GM21447 (cell line): ENCODE results near the gene TMEM94.
"Not testable (repeated sequence)": the region's sequence is repeated elsewhere in the genome, so short reads cannot be mapped to it uniquely, and the experiment has no call there.

Experiments used
- ATAC-seq: cut with Tn5 transposase; IDR thresholded peaks from one replicate; pipeline ENCODE4 v1.9.1; 2021; ENCODE audit not compliant: unreplicated experiment

The TMEM94 gene

DNA sequence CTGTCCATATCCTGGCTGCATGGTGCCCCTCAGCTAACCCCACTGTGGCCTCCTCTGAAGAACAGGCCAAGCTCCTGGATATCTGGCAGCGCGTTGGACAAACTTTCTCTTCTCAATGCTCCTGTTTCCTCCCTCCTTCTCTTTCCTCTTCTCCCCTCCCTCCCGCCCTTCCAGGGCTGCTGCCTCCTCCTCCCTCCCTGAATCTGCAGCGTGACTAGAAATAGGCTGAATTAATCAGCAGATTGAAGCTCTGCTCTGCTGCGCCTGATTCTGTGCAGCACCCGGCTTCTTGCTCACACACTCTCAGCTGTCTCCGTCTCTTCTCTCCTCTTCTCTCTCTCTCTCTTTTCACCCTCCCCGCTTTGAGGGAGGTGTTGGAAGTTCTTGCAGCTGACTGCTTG is 19.8 kb downstream of the TMEM94 start:
- no peak for ATAC-seq

GRCh38 chr17:75476752-75477489 is 20.5 kb downstream of the TMEM94 start:
- no peak for ATAC-seq

GRCh38 chr17:75477490-75477862 is 21.0 kb downstream of the TMEM94 start:
- ATAC-seq = not testable (repeated sequence)

DNA sequence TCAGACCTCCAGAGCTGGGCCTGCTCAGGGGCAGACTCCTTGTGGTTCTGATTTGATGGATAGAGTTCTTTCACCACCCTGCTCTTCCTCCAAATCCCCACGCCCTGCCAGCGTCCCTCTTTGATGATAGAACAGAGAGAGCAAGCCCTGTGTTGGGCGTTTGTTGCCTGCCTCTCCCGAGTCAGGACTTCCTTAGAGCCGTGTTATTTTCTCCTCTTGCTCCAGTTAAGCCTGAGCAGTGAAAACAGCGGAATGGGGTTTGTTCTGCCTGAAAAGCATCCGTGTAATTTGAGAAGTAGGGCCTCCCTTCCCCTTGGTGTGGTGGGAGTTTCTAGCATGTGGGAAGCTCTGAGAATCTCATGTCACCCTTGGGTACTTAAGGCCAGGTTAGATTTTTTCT is 22.1 kb downstream of the TMEM94 start:
- ATAC-seq = no peak

- ATAC-seq = no peak
These were observed 23.8 kb downstream of the TMEM94 start for GRCh38 chr17:75480281-75480680.

DNA sequence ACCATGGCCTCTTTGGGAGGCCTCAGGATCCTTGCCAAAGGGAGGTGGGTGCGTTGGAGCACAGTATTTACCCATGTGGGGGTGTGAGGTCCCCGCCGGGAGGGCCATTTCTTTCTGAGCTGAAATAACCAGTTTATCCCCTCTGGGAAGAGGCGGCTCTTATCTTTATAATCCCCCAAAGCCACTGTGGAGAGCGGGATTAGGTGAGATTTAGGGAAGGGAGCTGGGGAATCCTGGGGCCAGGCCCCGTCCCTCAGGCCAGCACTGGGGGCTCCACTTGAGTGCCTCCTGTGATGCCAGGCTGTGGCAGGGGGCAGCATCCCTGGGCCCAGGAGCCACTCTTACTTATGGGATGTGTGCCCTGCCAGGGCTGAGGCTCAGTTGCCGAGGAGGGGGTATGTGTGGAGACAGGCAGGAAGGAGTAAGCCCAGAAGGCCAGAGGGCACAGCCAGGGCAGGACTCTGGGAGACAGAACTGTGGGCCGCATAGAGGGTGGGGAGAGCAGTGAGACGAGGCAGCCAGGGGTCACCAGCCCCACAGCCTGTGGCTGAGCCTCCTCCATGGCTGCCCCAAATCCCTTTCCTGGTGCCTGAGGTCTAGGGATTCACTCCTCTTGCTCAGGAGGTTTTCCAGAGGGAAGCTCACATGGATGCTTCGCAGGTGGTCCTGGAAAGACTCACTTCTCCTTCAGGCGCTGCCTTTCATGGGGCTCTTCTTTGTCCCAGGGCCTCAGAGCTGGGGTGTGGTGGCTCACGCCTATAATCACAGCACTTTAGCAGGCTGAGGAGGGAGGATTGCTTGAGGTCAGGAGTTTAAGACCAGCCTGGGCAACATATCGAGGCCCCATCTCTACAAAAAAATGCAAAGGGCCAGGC is 25.0 kb downstream of the TMEM94 start:
- no peak for ATAC-seq

DNA sequence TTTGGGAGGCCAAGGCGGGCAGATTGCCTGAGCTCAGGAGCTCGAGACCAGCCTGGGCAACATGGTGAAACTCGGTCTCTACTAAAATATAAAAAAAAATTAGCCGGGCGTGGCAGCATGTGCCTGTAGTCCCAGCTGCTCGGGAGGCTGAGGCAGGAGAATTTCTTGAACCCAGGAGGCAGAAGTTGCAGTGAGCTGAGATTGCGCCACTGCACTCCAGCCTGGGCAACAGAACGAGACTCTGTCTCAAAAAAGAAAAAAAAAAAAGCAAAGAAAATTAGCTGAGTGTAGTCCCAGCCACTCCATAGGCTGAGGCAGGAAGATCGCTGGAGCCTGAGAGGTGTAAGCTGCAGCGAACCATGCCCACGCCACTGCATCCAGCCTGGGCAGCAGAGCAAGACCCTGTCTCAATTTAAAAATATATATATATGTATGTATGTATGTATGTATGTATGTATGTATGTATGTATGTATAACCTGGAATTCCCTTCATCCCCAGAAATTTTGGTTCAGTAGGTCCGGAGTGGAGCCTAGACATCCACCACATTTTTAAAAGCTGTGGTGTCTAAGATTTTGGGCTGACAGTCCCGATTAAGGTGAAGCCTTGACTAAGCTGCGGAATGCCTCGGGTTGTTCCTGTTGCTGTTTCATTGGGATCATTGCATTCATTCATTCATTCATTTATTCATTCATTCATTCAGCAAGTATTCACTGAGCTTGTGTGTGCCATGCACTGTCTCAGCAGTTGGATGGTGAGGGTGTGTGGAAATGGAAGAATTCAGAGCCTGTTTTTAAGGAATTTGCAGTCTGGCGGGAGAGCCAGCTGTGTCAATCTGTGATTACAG is 25.9 kb downstream of the TMEM94 start:
- no peak for ATAC-seq

- no peak for ATAC-seq
These were observed 29.3 kb downstream of the TMEM94 start for GRCh38 chr17:75485688-75486087.

DNA sequence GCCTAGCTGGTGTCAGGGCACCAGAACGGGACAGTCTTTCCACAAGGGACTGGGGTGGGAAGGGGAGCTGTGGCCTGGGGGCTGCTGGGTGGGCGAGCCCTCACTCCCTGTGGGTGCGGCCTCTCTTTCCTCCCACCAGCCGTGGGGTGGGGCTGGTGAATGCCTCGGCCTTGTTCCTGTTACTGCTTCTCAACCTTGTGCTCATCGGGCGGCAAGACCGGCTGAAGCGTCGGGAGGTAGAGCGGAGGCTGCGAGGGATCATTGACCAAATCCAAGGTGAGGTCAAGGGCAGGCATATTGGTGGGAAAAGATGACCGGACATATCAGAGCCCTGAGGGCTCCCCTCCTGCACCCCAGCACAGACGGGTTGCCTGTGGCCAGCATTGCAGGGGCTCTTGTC is 29.7 kb downstream of the TMEM94 start:
- ATAC-seq = no peak

DNA sequence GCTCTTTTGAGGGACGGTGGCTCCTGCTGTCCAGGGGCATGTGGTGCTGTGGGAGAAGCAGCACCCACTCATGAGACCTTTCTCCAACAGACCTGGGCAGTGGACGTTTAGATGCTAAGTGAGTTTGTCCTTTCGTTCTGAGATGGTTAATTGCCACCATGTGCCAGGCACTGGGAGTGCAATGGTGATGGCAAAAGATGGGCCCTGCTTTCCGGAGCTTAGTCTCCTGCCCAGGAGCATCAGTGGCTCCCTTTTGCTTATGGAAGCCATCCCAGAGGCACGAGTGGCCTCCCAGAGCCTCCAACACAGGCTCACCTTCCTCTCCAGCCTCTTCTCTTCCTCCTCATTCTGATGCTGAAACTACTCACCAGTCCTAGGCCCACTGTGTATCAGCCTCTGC is 30.5 kb downstream of the TMEM94 start:
- no peak for ATAC-seq

DNA sequence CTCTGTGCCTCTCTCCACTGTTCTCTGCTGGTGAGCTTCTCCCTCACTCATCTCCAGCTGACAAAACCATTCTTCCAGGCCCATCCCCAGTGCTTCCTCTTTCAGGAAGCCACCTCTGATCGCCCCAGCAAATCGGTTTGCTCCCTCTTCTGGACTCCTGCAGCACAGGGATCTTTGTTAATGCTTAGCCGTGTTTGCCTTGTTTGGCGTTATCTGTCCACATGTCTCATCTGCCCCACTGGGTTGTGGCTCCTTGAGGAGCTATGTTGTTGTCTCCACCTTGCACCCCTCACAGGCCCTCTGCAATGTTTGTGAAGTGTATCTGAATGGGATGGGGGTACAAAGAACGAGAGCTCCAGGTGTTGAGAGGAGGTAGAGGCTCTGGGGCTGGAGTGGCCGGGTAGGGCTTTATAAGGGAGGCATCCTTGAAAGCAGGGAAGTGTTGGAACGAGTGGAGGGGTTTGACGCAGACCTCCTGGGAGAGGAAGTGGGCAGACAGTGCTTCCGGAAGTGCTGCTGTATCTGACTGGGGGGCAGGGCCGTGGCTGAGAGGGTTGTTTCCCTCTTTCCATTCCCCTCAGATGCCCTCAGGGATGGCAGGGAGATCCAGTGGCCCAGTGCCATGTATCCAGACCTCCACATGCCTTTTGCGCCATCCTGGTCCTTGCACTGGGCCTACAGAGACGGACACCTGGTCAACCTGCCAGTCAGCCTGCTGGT is 31.1 kb downstream of the TMEM94 start:
- ATAC-seq = no peak

DNA sequence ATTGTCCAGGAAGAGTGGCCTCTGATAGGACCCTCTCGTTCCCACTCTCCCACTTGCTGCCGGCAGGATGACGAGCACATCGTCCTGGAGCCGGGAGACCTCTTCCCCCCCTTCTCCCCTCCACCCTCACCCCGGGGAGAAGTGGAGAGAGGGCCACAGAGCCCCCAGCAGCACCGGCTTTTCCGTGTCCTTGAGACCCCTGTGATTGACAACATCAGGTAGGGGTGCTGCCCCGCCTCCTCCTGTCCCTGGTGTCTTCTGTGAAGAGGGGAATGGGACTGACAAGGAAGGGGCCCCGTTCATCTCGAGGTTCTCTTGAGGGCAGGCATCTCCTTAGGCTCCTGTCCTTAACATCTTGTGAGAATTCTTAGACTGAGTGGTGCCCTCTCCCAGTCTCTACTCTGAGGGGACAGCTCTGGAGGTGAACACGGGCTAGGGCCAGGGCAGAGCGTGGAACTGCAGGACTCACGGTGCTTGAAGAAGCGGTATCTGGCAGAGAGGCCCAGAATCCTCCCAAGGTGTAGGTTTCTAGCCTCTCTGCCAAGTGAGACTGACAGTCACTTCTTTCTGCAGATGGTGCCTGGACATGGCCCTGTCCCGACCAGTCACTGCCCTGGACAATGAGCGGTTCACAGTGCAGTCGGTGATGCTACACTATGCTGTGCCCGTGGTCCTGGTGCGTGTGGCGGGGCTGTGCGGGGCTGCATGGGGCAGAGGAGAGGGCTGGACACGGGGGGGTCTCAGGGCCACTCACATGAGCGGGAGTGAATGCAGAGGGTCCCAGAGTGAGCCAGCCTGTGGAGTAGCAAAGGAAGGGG is 32.5 kb downstream of the TMEM94 start:
- no peak for ATAC-seq

- no peak for ATAC-seq
These were observed 33.1 kb downstream of the TMEM94 start for GRCh38 chr17:75489511-75489955.

DNA sequence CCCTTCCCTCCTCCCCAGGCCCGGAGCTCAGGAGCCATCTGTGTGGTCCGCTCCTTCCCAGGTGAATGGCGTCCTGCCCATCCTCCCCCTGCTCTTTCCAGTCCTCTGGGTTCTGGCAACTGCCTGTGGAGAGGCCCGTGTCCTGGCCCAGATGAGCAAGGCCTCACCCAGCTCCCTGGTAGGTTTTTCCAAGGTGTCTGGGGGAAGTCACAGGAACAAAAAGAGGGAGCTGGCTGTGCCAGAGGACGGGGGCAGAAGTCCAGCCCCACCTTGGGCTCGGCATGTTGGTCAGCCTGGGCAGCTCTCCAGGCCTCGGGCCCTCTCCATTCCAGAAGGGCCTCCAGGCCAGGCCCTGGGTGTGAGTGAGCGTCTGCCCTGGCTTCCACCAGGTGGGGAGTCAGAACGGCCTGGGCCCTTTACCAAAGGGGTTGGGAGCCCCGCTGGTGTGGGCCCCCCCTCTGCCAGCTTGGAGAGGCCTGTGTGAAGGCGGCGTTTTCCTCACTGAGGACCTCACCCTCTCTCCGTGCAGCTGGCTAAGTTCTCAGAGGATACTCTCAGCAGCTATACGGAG is 33.8 kb downstream of the TMEM94 start:
- no peak for ATAC-seq

GRCh38 chr17:75490953-75491649 is 34.7 kb downstream of the TMEM94 start:
- ATAC-seq = no peak

DNA sequence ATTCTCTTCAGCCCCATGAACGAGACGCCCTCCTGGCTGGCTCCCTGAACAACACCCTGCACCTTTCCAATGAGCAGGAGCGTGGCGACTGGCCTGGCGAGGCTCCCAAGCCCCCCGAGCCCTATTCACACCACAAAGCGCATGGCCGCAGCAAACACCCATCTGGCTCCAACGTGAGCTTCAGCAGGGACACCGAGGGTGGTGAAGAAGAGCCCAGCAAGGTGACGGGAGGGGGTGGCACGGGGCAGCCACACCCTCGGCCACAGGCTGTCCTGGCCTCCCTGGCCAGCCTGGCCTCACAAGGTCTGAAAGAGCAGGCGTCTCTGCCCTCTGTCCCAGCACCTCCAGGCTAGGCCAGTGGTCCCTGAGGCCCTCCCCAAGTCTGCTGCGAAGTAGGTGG is 35.2 kb downstream of the TMEM94 start:
- no peak for ATAC-seq

DNA sequence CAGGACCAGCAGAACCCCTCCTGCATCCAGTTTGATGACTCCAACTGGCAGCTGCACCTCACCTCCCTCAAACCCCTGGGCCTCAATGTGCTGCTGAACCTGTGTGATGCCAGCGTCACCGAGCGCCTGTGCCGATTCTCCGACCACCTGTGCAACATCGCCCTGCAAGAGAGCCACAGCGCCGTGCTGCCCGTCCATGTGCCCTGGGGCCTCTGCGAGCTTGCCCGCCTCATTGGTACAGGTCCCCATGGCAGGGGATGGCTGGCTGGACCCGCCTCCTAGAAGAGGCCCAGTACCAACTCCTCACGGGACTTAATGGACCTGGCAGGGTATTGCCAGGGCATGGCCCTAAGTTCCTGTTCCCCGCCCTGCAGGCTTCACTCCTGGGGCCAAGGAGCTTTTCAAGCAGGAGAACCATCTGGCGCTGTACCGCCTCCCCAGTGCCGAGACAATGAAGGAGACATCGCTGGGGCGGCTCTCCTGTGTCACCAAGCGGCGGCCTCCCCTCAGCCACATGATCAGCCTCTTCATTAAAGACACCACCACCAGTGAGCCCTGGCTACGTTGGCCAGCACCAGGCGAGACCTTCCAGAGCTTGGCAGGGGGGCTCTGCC is 36.2 kb downstream of the TMEM94 start:
- ATAC-seq = no peak

- no peak for ATAC-seq
These were observed 37.2 kb downstream of the TMEM94 start for GRCh38 chr17:75493476-75494129.
